ENCODE measurements around the gene TMEM107.
"Not testable (repeated sequence)": the region's sequence is repeated elsewhere in the genome, so short reads cannot be mapped to it uniquely, and the experiment has no call there.

Gene TMEM107

GRCh38 chr17:8220783-8221662 is 44.8 kb upstream of the TMEM107 start (continued):
- no peak for TF ChIP-seq ZNF473 (tag by site-specific recombination; IDR thresholded peaks at IDR 0.05)
- TF ChIP-seq ZIC2 (tag by site-specific recombination; IDR thresholded peaks at IDR 0.05), result no peak

- TF ChIP-seq, protein P1, sequence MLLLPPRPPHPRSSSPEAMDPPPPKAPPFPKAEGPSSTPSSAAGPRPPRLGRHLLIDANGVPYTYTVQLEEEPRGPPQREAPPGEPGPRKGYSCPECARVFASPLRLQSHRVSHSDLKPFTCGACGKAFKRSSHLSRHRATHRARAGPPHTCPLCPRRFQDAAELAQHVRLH (tag by site-specific recombination; IDR thresholded peaks at IDR 0.05), result 0 out of 2 replicates have a peak, but pooled peaks have one; percentile 44
- H3K4me3 ChIP-seq (ENCODE audit: low read depth, low read length); H3K27ac ChIP-seq (ENCODE audit: extremely low read depth, low read depth, low read length); H3K36me3 ChIP-seq (ENCODE audit: control insufficient read depth in 2 of 2, insufficient read depth in 1 of 2, low read length in 2 of 2); H3K4me1 ChIP-seq (ENCODE audit: control insufficient read depth, insufficient read depth, low read length); H3K9me3 ChIP-seq (ENCODE audit: control insufficient read depth, insufficient read depth, low read depth, low read length): not testable (repeated sequence)
- ChIA-PET POLR2A (interaction anchor here (11.6 kb wide), 1 partner anchor 9 kb away, joined by 218 read pairs; no protein-coding TSS in a partner anchor), CTCF (interaction anchor here (0.7 to 1.1 kb wide), 3 partner anchors 20 to 95 kb away, joined by 3 to 4 read pairs (median 4); no protein-coding TSS in a partner anchor)
These were observed 37.8 kb upstream of the TMEM107 start for GRCh38 chr17:8214000-8214399.

- no peak overlapping the region for H3K4me3 ChIP-seq (ENCODE audit: low read depth, low read length)
- POLR2A ChIA-PET, result interaction anchor here (0.6 to 16.4 kb wide), 3 partner anchors 10 to 22 kb away, joined by 3 to 394 read pairs (median 218); partner anchors contain the start of gene BORCS6
- CTCF ChIA-PET, result interaction anchor here (0.5 to 2.4 kb wide), 3 partner anchors 8 to 75 kb away, joined by 3 to 10 read pairs (median 10); no protein-coding TSS in a partner anchor
These were observed 36.4 kb upstream of the TMEM107 start for GRCh38 chr17:8212312-8213180.

More at GRCh38 chr17:8212312-8213180, 36.4 kb upstream of the TMEM107 start:
- H3K9me3 ChIP-seq (ENCODE audit: control insufficient read depth, insufficient read depth, low read depth, low read length), result no peaks in the 10 kb centered on the region
- TF ChIP-seq ZFHX2 (tag by site-specific recombination; conservative IDR thresholded peaks at IDR 0.05) (peak; percentile 32; the same call in 1 of the 2 replicates), SP7 (tag by site-specific recombination; IDR thresholded peaks at IDR 0.05) (peak; percentile 32; the same call in 1 of the 2 replicates), ZNF2 (tag by site-specific recombination; IDR thresholded peaks at IDR 0.05) (no peak), OSR2 (tag by site-specific recombination; IDR thresholded peaks at IDR 0.05) (peak; percentile 33; the same call in 1 of the 2 replicates), ZNF600 (tag by site-specific recombination; IDR thresholded peaks at IDR 0.05) (no peak), KLF1 (tag by site-specific recombination; IDR thresholded peaks at IDR 0.05) (0 out of 2 replicates have a peak, but pooled peaks have one; percentile 25), ZBTB8A (tag by site-specific recombination; IDR thresholded peaks at IDR 0.05) (peak; percentile 52), ZNF837 (tag by site-specific recombination; IDR thresholded peaks at IDR 0.05) (no peak), ZNF324 (tag by site-specific recombination; IDR thresholded peaks at IDR 0.05) (no peak)
- TF ChIP-seq, protein P2, sequence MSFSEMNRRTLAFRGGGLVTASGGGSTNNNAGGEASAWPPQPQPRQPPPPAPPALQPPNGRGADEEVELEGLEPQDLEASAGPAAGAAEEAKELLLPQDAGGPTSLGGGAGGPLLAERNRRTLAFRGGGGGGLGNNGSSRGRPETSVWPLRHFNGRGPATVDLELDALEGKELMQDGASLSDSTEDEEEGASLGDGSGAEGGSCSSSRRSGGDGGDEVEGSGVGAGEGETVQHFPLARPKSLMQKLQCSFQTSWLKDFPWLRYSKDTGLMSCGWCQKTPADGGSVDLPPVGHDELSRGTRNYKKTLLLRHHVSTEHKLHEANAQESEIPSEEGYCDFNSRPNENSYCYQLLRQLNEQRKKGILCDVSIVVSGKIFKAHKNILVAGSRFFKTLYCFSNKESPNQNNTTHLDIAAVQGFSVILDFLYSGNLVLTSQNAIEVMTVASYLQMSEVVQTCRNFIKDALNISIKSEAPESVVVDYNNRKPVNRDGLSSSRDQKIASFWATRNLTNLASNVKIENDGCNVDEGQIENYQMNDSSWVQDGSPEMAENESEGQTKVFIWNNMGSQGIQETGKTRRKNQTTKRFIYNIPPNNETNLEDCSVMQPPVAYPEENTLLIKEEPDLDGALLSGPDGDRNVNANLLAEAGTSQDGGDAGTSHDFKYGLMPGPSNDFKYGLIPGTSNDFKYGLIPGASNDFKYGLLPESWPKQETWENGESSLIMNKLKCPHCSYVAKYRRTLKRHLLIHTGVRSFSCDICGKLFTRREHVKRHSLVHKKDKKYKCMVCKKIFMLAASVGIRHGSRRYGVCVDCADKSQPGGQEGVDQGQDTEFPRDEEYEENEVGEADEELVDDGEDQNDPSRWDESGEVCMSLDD (tag by site-specific recombination; IDR thresholded peaks at IDR 0.05), result peak; percentile 23; the same call in 1 of the 2 replicates
- TF ChIP-seq, protein P3, sequence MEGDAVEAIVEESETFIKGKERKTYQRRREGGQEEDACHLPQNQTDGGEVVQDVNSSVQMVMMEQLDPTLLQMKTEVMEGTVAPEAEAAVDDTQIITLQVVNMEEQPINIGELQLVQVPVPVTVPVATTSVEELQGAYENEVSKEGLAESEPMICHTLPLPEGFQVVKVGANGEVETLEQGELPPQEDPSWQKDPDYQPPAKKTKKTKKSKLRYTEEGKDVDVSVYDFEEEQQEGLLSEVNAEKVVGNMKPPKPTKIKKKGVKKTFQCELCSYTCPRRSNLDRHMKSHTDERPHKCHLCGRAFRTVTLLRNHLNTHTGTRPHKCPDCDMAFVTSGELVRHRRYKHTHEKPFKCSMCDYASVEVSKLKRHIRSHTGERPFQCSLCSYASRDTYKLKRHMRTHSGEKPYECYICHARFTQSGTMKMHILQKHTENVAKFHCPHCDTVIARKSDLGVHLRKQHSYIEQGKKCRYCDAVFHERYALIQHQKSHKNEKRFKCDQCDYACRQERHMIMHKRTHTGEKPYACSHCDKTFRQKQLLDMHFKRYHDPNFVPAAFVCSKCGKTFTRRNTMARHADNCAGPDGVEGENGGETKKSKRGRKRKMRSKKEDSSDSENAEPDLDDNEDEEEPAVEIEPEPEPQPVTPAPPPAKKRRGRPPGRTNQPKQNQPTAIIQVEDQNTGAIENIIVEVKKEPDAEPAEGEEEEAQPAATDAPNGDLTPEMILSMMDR (tag by site-specific recombination; IDR thresholded peaks at IDR 0.05), result no peak
- TF ChIP-seq, protein P4, sequence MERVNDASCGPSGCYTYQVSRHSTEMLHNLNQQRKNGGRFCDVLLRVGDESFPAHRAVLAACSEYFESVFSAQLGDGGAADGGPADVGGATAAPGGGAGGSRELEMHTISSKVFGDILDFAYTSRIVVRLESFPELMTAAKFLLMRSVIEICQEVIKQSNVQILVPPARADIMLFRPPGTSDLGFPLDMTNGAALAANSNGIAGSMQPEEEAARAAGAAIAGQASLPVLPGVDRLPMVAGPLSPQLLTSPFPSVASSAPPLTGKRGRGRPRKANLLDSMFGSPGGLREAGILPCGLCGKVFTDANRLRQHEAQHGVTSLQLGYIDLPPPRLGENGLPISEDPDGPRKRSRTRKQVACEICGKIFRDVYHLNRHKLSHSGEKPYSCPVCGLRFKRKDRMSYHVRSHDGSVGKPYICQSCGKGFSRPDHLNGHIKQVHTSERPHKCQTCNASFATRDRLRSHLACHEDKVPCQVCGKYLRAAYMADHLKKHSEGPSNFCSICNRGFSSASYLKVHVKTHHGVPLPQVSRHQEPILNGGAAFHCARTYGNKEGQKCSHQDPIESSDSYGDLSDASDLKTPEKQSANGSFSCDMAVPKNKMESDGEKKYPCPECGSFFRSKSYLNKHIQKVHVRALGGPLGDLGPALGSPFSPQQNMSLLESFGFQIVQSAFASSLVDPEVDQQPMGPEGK (tag by site-specific recombination; IDR thresholded peaks at IDR 0.05), result peak; percentile 16; the same call in 1 of the 2 replicates
- TF ChIP-seq, protein P1 (tag by site-specific recombination; IDR thresholded peaks at IDR 0.05), result 0 out of 2 replicates have a peak, but pooled peaks have one; percentile 88
- TF ChIP-seq, protein P5, sequence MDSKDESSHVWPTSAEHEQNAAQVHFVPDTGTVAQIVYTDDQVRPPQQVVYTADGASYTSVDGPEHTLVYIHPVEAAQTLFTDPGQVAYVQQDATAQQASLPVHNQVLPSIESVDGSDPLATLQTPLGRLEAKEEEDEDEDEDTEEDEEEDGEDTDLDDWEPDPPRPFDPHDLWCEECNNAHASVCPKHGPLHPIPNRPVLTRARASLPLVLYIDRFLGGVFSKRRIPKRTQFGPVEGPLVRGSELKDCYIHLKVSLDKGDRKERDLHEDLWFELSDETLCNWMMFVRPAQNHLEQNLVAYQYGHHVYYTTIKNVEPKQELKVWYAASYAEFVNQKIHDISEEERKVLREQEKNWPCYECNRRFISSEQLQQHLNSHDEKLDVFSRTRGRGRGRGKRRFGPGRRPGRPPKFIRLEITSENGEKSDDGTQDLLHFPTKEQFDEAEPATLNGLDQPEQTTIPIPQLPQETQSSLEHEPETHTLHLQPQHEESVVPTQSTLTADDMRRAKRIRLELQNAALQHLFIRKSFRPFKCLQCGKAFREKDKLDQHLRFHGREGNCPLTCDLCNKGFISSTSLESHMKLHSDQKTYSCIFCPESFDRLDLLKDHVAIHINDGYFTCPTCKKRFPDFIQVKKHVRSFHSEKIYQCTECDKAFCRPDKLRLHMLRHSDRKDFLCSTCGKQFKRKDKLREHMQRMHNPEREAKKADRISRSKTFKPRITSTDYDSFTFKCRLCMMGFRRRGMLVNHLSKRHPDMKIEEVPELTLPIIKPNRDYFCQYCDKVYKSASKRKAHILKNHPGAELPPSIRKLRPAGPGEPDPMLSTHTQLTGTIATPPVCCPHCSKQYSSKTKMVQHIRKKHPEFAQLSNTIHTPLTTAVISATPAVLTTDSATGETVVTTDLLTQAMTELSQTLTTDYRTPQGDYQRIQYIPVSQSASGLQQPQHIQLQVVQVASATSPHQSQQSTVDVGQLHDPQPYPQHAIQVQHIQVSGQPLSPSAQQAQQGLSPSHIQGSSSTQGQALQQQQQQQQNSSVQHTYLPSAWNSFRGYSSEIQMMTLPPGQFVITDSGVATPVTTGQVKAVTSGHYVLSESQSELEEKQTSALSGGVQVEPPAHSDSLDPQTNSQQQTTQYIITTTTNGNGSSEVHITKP (tag by site-specific recombination; IDR thresholded peaks at IDR 0.05), result no peak
- peaks cover 8% of the 10 kb centered on the region for H3K4me1 ChIP-seq (ENCODE audit: control insufficient read depth, insufficient read depth, low read length)
- peaks cover 9 to 17% of the 10 kb centered on the region in 2 experiments for H3K36me3 ChIP-seq (ENCODE audit: control insufficient read depth in 2 of 2, insufficient read depth in 1 of 2, low read length in 2 of 2)
- no peak overlapping the region for H3K27ac ChIP-seq (ENCODE audit: extremely low read depth, low read depth, low read length)
